ENCODE measurements around the gene PRDM2.

The PRDM2 gene

GRCh38 chr1:13832536-13832935 is 132.5 kb downstream of the PRDM2 start:
- no peak for DNase-seq (ENCODE audit: low read depth in 2 of 2, low spot score in 1 of 2)

GRCh38 chr1:13836136-13836535 is 136.1 kb downstream of the PRDM2 start:
- DNase-seq (ENCODE audit: low read depth in 2 of 2, low spot score in 1 of 2), result no peak

- no peak for DNase-seq (ENCODE audit: low read depth in 2 of 2, low spot score in 1 of 2)
These were observed 136.6 kb downstream of the PRDM2 start for GRCh38 chr1:13836631-13837030.

GRCh38 chr1:13838236-13838635 is 138.2 kb downstream of the PRDM2 start:
- no peak for DNase-seq (ENCODE audit: low read depth in 2 of 2, low spot score in 1 of 2)

GRCh38 chr1:13842497-13842896 is 142.5 kb downstream of the PRDM2 start:
- no peak for DNase-seq (ENCODE audit: low read depth in 2 of 2, low spot score in 1 of 2)

GRCh38 chr1:13851726-13852125 is 151.7 kb downstream of the PRDM2 start:
- no peak for DNase-seq (ENCODE audit: low read depth in 2 of 2, low spot score in 1 of 2)

- DNase-seq (ENCODE audit: low read depth in 2 of 2, low spot score in 1 of 2), result no peak
These were observed 155.6 kb downstream of the PRDM2 start for GRCh38 chr1:13855554-13855953.

- DNase-seq (ENCODE audit: low read depth in 2 of 2, low spot score in 1 of 2), result no peak
These were observed 160.0 kb downstream of the PRDM2 start for GRCh38 chr1:13860031-13860430.

- DNase-seq (ENCODE audit: low read depth in 2 of 2, low spot score in 1 of 2), result no peak
These were observed 164.8 kb downstream of the PRDM2 start for GRCh38 chr1:13864760-13865159.

- DNase-seq (ENCODE audit: low read depth in 2 of 2, low spot score in 1 of 2), result no peak
These were observed 165.9 kb downstream of the PRDM2 start for GRCh38 chr1:13865851-13866250.

GRCh38 chr1:13867603-13868002 is 167.6 kb downstream of the PRDM2 start:
- DNase-seq (ENCODE audit: low read depth in 2 of 2, low spot score in 1 of 2), result no peak

GRCh38 chr1:13869172-13869797 is 169.3 kb downstream of the PRDM2 start:
- DNase-seq (ENCODE audit: low read depth in 2 of 2, low spot score in 1 of 2), result no peak

GRCh38 chr1:13871413-13871812 is 171.4 kb downstream of the PRDM2 start:
- DNase-seq (ENCODE audit: low read depth in 2 of 2, low spot score in 1 of 2), result no peak

GRCh38 chr1:13871886-13872285 is 171.9 kb downstream of the PRDM2 start:
- DNase-seq (ENCODE audit: low read depth in 2 of 2, low spot score in 1 of 2), result no peak

GRCh38 chr1:13873032-13873431 is 173.0 kb downstream of the PRDM2 start:
- no peak for DNase-seq (ENCODE audit: low read depth in 2 of 2, low spot score in 1 of 2)
